AG04450 (cell line): Measurements from ENCODE around the gene NEK1. TPM values are rescaled to one million over a fixed set of nuclear protein-coding genes. Genes with fewer than 3 reads are reported as not detected.

Experiments
- CTCF ChIA-PET: fragments of 300-600, 350-600 bp; formaldehyde crosslinking; extraction: SDS; loops from one replicate; lab custom pipeline; 2022; ENCODE audit warnings: antibody characterized with exemption, inconsistent platforms; lab: Charles Lee
- POLR2A ChIA-PET: fragments of 350-600 bp; formaldehyde crosslinking; extraction: SDS; loops from one replicate; lab custom pipeline; 2021; ENCODE audit warnings: antibody characterized with exemption, inconsistent platforms; lab: Yijun Ruan, JAX
- DNase-seq: peaks from one replicate; pipeline ENCODE4 v3.0.0-alpha.2; 2011; ENCODE audit warnings: low read depth, low spot score
- H3K27ac ChIP-seq: one replicate; pipeline ENCODE4 v1.5.1; 2012; ENCODE audit warnings: low read depth, low read length, control low read depth
- H3K27me3 ChIP-seq: one replicate; pipeline ENCODE4 v1.6.0; 2012; ENCODE audit warnings: low read length; ENCODE audit not compliant: control insufficient read depth, insufficient read depth
- H3K4me3 ChIP-seq: 2 replicates; pipeline ENCODE4 v1.5.1; 2011; ENCODE audit warnings: mild to moderate bottlenecking, low read depth, low read length, control low read depth
- H3K9me3 ChIP-seq: 2 replicates; pipeline ENCODE4 v1.5.1; 2012; ENCODE audit warnings: low read length; ENCODE audit not compliant: control insufficient read depth, insufficient read depth
- CTCF ChIP-seq: IDR thresholded peaks from 2 replicates; pipeline ENCODE4 v1.5.1; 2011; ENCODE audit warnings: low read depth, low read length, control low read depth, inconsistent platforms
- polyA minus RNA-seq: library from RNA; depleted of rRNA, polyadenylated mRNA; stranded (reverse); fragments of >200 nt; gene quantifications from 2 replicates; pipeline ENCODE4 v1.2.3, GENCODE V29; 2011; rRNA and poly(A)+ RNA removed
- polyA plus RNA-seq: library from polyadenylated mRNA; depleted of rRNA; stranded (reverse); fragments of >200 nt; gene quantifications from 2 replicates; pipeline ENCODE4 v1.2.3, GENCODE V29; 2011; rRNA removed

The NEK1 gene
- 5.5 and 7.7 TPM in 2 replicates for polyA plus RNA-seq
- 7.4 and 7.9 TPM in 2 replicates for polyA minus RNA-seq

- DNase-seq = peak; percentile 55
- no peaks in the 10 kb centered on the region for H3K27me3 ChIP-seq
- peak within 1 kb of the TSS; percentile 95 for H3K4me3 ChIP-seq
- CTCF ChIA-PET = interaction anchor here (0.5 to 3.1 kb wide), 29 partner anchors 9 to 938 kb away, joined by 3 to 34 read pairs (median 5); partner anchors contain the start of gene HPF1
- H3K9me3 ChIP-seq = no peaks in the 10 kb centered on the region
- TF ChIP-seq CTCF = no peak
- POLR2A ChIA-PET = interaction anchor here (0.6 kb wide), 1 partner anchor 190 kb away, joined by 5 read pairs; no protein-coding TSS in a partner anchor
- H3K27ac ChIP-seq = peak within 1 kb of the TSS; percentile 81
Measured at GRCh38 chr4:169611991-169612870, at the start of gene NEK1. TSS of gene NEK1 (minus strand) at chr4:169612583. CDS start at chr4:169602630, 9,953 bp downstream.

- no peaks in the 10 kb centered on the region for H3K9me3 ChIP-seq
- H3K4me3 ChIP-seq = no peak overlapping the region
- ChIA-PET CTCF (interaction anchor here (1.3 to 4.3 kb wide), 2 partner anchors 42 to 49 kb away, joined by 3 to 22 read pairs; partner anchors contain the start of genes CLCN3 and NEK1), POLR2A (no interaction called here)
- no peak overlapping the region for H3K27ac ChIP-seq
- H3K27me3 ChIP-seq = no peaks in the 10 kb centered on the region
- no peak for DNase-seq
- TF ChIP-seq CTCF = no peak
Measured at GRCh38 chr4:169661761-169662160, 49.4 kb upstream of the NEK1 start.

GRCh38 chr4:169660929-169661328 lies 48.5 kb upstream of the NEK1 start:
- ChIA-PET POLR2A (no interaction called here), CTCF (interaction anchor here (1.3 to 4.3 kb wide), 3 partner anchors 41 to 48 kb away, joined by 3 to 22 read pairs (median 3); partner anchors contain the start of genes CLCN3 and NEK1)
- Histone ChIP-seq H3K4me3 (peak overlapping the region; percentile 64), H3K9me3 (no peaks in the 10 kb centered on the region), H3K27me3 (no peaks in the 10 kb centered on the region), H3K27ac (no peak overlapping the region)
- no peak for TF ChIP-seq CTCF
- DNase-seq = no peak

- TF ChIP-seq CTCF = no peak
- no peaks in the 10 kb centered on the region for H3K9me3 ChIP-seq
- peak overlapping the region; percentile 68 for H3K27ac ChIP-seq
- ChIA-PET CTCF (interaction anchor here (1.1 to 4.3 kb wide), 4 partner anchors 20 to 151 kb away, joined by 3 to 22 read pairs (median 3); partner anchors contain the start of gene NEK1), POLR2A (interaction anchor here (1.1 kb wide), 2 partner anchors 19 to 38 kb away, joined by 3 read pairs; no protein-coding TSS in a partner anchor)
- peak; percentile 90 for DNase-seq
- peak overlapping the region; percentile 64 for H3K4me3 ChIP-seq
- H3K27me3 ChIP-seq = no peaks in the 10 kb centered on the region
Measured at GRCh38 chr4:169659716-169660670, 47.6 kb upstream of the NEK1 start.
